HG02885 (cell line): ENCODE measurements around the gene KLF13.
A peak's percentile ranks its signal among the peaks of the same experiment; 100 is the strongest.

ENCODE experiments used
- ATAC-seq: cut with Tn5 transposase; IDR thresholded peaks from one replicate; pipeline ENCODE4 v1.9.1; 2021; ENCODE audit warnings: mild to moderate bottlenecking; ENCODE audit not compliant: unreplicated experiment, poor library complexity

KLF13 gene

DNA sequence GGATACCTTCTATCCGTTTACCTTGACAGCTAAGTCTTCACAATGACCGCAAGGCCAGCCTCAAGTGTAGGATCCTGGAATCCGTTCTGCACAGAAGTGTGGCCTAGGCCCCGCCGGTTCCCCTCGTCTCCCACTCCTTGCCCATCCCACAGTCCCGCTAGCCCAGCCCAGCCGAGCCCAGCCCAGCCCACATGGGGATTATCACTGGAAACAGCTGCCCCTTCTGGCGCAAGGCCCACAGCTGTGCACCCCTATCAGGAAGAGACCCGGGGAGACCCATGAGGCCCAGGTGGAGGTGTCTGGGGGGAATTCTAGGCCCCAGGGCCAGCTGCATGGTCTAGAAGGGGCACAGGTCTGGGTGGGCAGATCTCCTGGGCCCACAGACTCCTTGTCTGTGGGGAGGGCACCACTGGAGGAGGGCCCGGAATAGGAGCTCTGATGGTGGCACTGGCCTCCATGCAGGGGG lies 27.9 kb upstream of the KLF13 start:
- no peak for ATAC-seq

GRCh38 chr15:31300208-31300661 lies 26.4 kb upstream of the KLF13 start:
- ATAC-seq: no peak

DNA sequence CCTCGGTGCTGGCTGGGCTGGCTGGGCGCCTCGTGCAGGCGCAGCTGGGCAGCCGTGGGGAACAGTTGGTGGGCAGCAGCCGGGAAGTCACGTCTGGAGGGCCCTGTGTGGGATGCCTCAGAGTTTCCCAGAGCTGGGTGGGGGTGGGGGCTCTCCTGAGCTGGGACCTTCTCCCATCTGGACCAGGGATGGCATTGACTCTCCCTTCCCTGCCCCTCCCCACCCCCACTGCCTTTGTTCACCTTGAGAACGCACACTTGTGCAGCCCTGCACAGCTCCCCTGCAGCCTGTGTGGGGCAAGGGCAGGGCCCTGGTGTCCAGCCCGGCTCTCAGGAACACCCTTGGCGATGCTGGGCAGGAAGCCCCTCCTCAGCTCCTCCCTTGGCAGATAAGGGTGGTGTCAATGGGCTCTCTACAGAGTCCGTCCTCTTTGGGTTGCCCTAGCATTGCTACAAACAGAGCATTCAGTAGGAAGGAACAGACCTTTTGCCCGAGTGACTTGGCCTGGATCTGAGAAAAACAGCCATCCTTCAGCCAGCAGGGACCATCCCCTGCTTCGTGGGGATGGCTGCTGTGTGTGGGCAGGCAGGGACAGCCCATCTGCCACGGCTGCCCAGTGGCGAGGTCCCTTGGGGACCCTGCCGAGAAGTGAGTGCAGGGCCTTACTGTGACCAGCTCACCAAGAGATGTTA lies 25.5 kb upstream of the KLF13 start:
- no peak for ATAC-seq

- no peak for ATAC-seq
Measured at GRCh38 chr15:31301673-31301990, 25.0 kb upstream of the KLF13 start.

DNA sequence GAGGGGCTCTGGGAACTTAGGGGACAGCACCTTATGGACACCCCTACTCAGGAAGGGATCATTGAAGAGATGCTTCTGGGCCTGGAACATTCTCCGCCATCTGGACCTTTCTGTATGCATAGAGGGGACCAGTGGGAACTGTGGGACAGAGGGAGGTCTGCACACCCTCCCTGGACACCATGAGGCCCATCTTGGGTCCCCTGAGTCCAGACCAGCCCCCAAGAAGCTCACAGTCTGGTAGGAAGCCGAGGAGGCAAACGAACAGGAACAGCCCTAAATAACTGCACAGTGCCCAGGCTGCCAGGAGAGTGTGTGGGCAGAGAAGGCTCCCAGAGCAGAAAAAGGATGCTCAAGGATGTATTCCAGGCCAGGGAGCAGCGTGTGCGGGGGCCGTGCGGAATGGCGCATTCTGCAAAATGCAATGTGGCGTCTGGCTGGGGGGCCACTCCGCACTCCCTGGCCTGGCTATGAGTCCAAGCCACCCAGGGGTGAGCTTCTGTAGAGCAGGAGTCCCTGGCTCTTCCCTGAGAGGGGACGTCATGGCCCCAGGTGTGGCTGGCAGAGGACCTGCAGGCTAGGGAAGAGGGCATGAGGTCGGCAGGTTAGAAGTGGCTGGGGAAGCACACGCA lies 24.5 kb upstream of the KLF13 start:
- ATAC-seq: no peak

GRCh38 chr15:31302778-31303725 lies 23.6 kb upstream of the KLF13 start:
- ATAC-seq: peak; percentile 47

DNA sequence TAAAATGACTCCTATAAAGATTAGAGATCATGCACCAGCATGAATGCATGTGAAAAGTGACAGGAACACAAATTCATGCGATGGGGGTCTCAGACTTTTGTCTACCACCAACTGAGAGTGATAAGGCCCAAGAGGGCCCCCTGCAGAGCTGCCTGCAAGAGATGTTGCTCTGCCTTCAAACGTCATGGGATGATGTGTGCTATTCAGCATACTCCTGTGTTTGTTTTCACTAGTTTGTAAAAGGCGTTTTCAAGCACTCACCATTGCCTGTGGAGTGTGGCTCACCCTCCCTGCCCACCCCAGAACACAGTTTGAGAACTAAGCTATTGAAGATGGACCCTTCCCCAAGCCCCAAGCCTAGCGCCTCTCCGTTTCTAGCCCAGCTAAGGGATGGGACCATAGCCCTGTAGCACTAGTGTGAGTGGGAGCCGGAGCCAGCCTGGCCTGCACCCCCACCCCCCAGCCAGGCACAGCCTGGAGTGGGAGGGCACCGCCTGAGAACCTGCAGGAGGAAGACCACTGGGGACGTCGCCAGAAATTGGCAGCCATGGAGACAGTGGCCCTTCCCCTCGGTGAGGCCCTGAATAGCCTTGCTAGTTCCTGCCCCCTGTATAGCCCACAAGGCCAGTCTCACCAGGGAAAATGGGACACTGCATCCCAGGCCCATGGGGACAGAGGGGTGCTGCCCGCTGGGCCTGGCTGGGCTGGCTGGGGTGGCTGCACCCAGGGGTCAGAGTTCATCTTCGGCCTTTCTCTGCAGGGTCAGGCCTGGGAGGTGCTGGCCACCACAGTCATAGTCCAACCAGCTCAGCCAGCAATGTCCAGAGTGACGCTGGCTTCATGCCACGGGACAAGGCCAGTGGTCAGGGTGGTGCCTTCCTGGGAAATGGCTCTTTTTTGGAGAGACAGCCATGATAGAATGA lies 22.6 kb upstream of the KLF13 start:
- no peak for ATAC-seq

DNA sequence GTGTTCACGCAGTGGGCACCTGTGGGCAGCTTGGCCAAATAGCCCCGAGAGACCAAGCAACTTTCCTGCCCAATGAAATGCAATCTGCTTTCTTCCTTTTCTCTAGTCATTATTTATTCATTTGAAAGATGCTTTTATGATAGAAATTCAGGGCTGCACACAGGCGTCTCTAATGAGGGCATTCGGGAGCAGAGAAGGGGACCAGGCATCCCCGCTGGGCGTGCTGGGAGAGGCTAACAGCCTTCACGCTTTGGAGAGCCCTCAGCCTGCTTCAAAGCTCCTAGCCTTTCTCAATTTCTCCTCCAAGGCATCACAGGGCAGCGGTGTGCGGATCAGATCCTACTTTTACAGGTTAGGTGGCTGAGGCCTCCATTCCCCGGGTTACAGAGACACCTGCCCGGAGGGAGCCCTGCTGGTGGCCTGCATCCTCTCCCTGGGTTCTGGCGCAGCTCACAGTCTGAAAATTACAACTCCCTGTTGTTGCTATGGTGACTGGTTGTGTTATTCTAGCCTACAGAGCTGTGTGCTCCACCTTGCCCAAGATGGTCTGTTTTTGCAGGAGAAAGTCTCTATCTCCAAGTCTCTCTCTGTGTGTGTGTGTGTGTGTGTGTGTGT lies 21.8 kb upstream of the KLF13 start:
- ATAC-seq: no peak

- no peak for ATAC-seq
Measured at GRCh38 chr15:31305375-31305774, 21.3 kb upstream of the KLF13 start.

GRCh38 chr15:31305796-31306425 lies 20.7 kb upstream of the KLF13 start:
- no peak for ATAC-seq

- ATAC-seq: no peak
Measured at GRCh38 chr15:31306426-31307269, 20.0 kb upstream of the KLF13 start.

DNA sequence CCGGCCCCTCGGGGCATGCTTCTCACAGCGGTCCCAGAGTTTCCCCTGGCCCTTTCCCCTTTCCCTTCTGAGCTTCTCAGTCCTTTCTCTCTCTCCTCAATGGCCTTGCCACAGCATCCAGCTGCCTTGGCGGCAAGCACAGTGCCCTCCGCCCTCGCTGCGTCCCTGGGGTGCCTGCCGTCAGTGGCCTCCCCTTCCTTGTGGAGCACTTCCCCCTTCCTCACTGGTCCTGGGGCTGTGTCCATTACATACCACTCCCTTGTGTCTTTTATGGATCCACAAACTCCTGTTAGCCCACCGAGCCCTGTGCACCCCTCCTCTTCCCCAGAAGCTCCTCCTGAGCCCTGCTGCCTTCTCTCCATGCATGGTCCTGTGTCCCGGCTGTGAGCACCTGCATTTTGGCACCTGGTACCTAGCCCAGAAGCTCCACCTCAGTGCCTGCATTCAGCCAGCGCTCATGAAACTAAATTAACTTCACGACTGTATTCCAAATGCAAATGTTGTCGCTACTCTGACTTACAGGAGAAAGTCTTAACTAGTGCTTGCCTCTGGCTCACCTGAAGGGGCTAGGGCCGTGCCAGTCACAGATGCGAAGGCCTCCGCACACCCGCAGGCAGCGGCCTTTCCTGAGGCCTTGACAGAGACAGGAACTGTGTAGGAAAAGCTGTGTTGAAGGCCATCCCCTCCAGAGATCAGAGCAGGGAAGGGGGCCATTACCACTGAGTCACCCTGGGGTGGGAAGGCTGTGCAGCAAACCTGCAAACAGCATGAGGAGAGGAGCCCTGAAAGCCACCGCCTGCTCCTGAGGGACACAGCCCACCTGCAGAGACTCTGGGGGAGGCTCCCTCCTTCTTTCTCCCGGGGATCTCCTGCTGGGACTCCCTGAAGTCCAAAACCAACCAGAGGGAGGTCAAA lies 19.1 kb upstream of the KLF13 start:
- ATAC-seq: no peak

GRCh38 chr15:31308185-31308639 lies 18.4 kb upstream of the KLF13 start:
- peak; percentile 75 for ATAC-seq

DNA sequence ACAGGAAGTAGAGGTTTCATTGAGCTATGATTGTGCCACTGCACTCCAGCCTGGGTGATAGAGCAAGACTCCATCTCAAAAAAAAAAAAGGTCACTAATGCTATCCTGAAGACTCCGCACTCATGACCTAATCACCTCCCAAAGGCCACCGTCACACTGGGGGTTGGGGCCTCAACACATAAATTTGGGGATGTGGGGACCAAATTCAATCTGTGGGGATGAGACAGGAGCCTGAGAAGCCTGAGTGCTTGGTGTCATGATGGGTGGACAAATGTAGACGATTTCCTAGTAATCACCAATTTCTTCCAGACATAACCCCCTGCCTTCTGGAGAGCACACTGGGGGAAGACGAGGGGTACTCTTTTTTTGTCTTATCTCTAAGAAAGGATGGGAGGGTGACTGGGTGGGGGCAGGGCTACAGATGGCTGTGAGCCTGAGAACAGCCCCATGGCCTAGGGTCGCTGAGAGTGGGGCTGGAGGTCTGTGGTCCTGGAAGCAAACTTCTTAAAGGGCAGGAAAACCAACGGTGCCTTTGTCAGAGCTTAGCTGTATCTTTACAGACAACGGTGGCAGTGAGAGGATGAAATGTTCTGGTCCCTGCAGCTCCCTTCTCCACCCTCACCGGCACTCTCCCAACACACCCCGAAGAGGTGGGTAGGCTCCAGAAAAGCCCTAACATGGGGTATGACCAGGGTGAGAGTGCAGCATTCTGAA lies 16.6 kb upstream of the KLF13 start:
- no peak for ATAC-seq

DNA sequence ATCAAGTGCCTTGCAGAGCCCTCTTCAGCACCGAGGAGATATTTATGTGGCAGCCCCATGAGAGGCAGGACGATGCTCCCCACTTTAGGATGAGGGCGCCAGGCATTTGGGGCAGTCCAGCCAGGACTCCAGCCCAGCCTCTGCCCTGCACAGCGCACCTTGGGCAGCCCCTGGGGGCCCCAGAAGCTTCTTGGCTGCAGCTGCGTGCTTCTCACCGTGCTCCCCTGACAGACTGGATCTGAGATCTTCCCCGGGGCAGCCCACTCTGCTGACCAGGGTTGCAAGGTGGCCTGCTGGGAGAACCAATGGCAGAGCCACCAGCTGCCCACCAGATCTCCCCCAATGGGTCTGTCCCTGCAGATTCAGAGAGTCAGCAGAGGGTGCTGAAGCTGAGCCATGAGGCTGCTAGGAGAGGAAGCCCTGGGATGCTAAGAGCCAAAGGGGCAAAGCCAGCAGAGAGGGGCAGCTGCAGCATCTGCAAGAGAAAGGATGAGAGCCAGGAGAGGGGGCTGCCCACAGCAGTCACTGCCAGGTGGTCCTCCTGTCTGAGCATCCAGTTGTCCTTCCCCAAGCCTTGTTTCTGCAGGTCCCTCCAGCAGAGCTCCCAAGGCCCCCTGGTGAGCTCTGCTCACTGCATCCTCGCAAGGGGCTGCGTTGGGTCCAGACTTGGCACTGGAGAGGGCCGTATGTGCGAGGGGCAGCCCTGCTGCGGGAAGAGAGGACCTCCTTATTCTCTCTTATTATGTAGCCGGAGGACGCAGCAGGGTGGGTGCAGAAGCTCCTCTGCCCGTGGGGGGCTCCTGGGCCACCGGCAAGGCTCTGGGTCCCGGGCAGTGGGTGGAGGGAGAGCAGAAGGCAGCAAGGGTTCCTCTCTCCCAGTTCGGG lies 14.7 kb upstream of the KLF13 start:
- ATAC-seq: no peak

DNA sequence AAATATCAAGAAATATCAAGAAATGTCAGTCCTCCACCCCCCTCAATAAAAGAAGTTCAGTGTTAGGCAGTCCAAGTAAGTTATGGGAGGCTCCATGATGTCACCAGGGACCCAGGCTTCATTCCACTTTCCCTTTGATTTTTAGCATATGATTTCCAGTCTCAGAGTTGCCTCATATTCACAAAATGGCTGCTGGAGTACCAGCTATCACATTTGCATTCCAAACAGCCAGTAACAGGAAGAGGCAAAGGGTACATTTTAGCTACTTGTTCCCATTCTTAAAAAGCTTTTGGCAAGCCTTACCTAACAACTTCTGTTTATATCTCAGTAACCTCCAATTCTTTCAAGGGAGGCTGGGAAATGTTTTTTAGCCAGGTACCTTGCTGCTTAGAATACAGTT lies 13.4 kb upstream of the KLF13 start:
- no peak for ATAC-seq
